SK-N-SH treated with all-trans-retinoic acid at 6 μM for 48 hours (cell line): ENCODE results near the gene ZNF646.

Experiments used
- ATAC-seq: fragments of 200-7000 bp; cut with Tn5 transposase; 3 replicates; pipeline ENCODE4 v1.9.1; 2020; ENCODE audit warnings: mild to moderate bottlenecking, moderate library complexity
- ARNTL ChIP-seq: fragments of 450-650 bp; formaldehyde crosslinking; IDR thresholded peaks from 2 replicates; pipeline ENCODE4 v1.5.0; 2020; ENCODE audit warnings: low read depth, mild to moderate bottlenecking, moderate library complexity, borderline replicate concordance
- CREB5 ChIP-seq: fragments of 250-450 bp; sonication (Bioruptor Pico); IDR thresholded peaks from 2 replicates; pipeline ENCODE4 v1.5.1; 2020; ENCODE audit warnings: low read depth, mild to moderate bottlenecking, moderate library complexity
- CSDC2 ChIP-seq: fragments of 250-450 bp; sonication (Bioruptor Pico); IDR thresholded peaks from 2 replicates; pipeline ENCODE4 v1.5.0; 2020; ENCODE audit warnings: mild to moderate bottlenecking, moderate library complexity
- ESRRG ChIP-seq: fragments of 250-450 bp; sonication (Bioruptor Pico); IDR thresholded peaks from 2 replicates; pipeline ENCODE4 v1.6.1; 2021; ENCODE audit warnings: mild to moderate bottlenecking
- GLIS3 ChIP-seq: fragments of 250-450 bp; sonication (Bioruptor Pico); IDR thresholded peaks from 2 replicates; pipeline ENCODE4 v1.5.0; 2020; ENCODE audit warnings: mild to moderate bottlenecking, moderate library complexity
- OSR1 ChIP-seq: fragments of 250-450 bp; sonication (Bioruptor Pico); IDR thresholded peaks from 2 replicates; pipeline ENCODE4 v1.8.0; 2022; ENCODE audit warnings: moderate library complexity, mild to moderate bottlenecking, inconsistent platforms
- PPARA ChIP-seq: fragments of 250-450 bp; sonication (Bioruptor Pico); IDR thresholded peaks from 2 replicates; pipeline ENCODE4 v1.5.0; 2020; ENCODE audit warnings: mild to moderate bottlenecking, borderline replicate concordance
- SNAI2 ChIP-seq: fragments of 250-450 bp; sonication (Bioruptor Pico); IDR thresholded peaks from 2 replicates; pipeline ENCODE4 v1.5.0; 2020; ENCODE audit warnings: mild to moderate bottlenecking, moderate library complexity
- TCF4 ChIP-seq: fragments of 250-450 bp; sonication (Bioruptor Pico); IDR thresholded peaks from 2 replicates; pipeline ENCODE4 v1.8.0; 2021; ENCODE audit warnings: mild to moderate bottlenecking, moderate library complexity, borderline replicate concordance
- TOX ChIP-seq: fragments of 250-450 bp; sonication (Bioruptor Pico); IDR thresholded peaks from 2 replicates; pipeline ENCODE4 v1.8.0; 2021; ENCODE audit warnings: mild to moderate bottlenecking, moderate library complexity, borderline replicate concordance
- ZC3H10 ChIP-seq: fragments of 250-450 bp; sonication (Bioruptor Pico); IDR thresholded peaks from 2 replicates; pipeline ENCODE4 v1.5.1; 2021; ENCODE audit warnings: mild to moderate bottlenecking, moderate library complexity
- ZFP30 ChIP-seq: fragments of 450-650 bp; formaldehyde crosslinking; IDR thresholded peaks from 2 replicates; pipeline ENCODE4 v1.5.0; 2022; ENCODE audit warnings: mild to moderate bottlenecking, moderate library complexity
- ZNF565 ChIP-seq: fragments of 450-650 bp; formaldehyde crosslinking; conservative IDR thresholded peaks from 2 replicates; pipeline ENCODE4 v1.5.0; 2020; ENCODE audit warnings: low read depth, mild to moderate bottlenecking, moderate library complexity
- ZNF70 ChIP-seq: fragments of 450-650 bp; formaldehyde crosslinking; IDR thresholded peaks from 2 replicates; pipeline ENCODE4 v1.5.0; 2020; ENCODE audit warnings: mild to moderate bottlenecking, moderate library complexity
- ZNF8 ChIP-seq: fragments of 450-650 bp; formaldehyde crosslinking; IDR thresholded peaks from 2 replicates; pipeline ENCODE4 v1.5.0; 2020; ENCODE audit warnings: mild to moderate bottlenecking, moderate library complexity
- TF ChIP-seq, protein P1 (sequence below): fragments of 250-450 bp; sonication (Bioruptor Pico); IDR thresholded peaks from 2 replicates; pipeline ENCODE4 v1.5.0; 2020; ENCODE audit warnings: mild to moderate bottlenecking, moderate library complexity
- TF ChIP-seq, protein P2 (sequence below): fragments of 250-450 bp; sonication (Bioruptor Pico); IDR thresholded peaks from 2 replicates; pipeline ENCODE4 v1.5.1; 2021; ENCODE audit warnings: mild to moderate bottlenecking, moderate library complexity
- TF ChIP-seq, protein P3 (sequence below): fragments of 250-450 bp; sonication (Bioruptor Pico); IDR thresholded peaks from 2 replicates; pipeline ENCODE4 v1.8.0; 2020; ENCODE audit warnings: mild to moderate bottlenecking, moderate library complexity, borderline replicate concordance

ZNF646 gene

GRCh38 chr16:31082368-31083045 is 8.3 kb downstream of the ZNF646 start:
- ATAC-seq, result no peak
- TF ChIP-seq ZC3H10 (CRISPR knock-in tag) (no peak), ZFP30 (CRISPR knock-in tag) (no peak), TOX (CRISPR knock-in tag) (no peak), GLIS3 (CRISPR knock-in tag) (no peak), SNAI2 (CRISPR knock-in tag) (no peak), ARNTL (CRISPR knock-in tag) (no peak), ZNF8 (CRISPR knock-in tag) (no peak), CREB5 (CRISPR knock-in tag) (no peak), ESRRG (CRISPR knock-in tag) (no peak), TCF4 (CRISPR knock-in tag) (no peak)
- TF ChIP-seq, protein P1, sequence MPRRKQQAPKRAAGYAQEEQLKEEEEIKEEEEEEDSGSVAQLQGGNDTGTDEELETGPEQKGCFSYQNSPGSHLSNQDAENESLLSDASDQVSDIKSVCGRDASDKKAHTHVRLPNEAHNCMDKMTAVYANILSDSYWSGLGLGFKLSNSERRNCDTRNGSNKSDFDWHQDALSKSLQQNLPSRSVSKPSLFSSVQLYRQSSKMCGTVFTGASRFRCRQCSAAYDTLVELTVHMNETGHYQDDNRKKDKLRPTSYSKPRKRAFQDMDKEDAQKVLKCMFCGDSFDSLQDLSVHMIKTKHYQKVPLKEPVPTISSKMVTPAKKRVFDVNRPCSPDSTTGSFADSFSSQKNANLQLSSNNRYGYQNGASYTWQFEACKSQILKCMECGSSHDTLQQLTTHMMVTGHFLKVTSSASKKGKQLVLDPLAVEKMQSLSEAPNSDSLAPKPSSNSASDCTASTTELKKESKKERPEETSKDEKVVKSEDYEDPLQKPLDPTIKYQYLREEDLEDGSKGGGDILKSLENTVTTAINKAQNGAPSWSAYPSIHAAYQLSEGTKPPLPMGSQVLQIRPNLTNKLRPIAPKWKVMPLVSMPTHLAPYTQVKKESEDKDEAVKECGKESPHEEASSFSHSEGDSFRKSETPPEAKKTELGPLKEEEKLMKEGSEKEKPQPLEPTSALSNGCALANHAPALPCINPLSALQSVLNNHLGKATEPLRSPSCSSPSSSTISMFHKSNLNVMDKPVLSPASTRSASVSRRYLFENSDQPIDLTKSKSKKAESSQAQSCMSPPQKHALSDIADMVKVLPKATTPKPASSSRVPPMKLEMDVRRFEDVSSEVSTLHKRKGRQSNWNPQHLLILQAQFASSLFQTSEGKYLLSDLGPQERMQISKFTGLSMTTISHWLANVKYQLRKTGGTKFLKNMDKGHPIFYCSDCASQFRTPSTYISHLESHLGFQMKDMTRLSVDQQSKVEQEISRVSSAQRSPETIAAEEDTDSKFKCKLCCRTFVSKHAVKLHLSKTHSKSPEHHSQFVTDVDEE (CRISPR knock-in tag), result no peak
- TF ChIP-seq, protein P2, sequence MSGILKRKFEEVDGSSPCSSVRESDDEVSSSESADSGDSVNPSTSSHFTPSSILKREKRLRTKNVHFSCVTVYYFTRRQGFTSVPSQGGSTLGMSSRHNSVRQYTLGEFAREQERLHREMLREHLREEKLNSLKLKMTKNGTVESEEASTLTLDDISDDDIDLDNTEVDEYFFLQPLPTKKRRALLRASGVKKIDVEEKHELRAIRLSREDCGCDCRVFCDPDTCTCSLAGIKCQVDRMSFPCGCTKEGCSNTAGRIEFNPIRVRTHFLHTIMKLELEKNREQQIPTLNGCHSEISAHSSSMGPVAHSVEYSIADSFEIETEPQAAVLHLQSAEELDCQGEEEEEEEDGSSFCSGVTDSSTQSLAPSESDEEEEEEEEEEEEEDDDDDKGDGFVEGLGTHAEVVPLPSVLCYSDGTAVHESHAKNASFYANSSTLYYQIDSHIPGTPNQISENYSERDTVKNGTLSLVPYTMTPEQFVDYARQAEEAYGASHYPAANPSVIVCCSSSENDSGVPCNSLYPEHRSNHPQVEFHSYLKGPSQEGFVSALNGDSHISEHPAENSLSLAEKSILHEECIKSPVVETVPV (CRISPR knock-in tag), result no peak

- TF ChIP-seq OSR1 (CRISPR knock-in tag), result no peak
- TF ChIP-seq CSDC2 (CRISPR knock-in tag), result no peak
- TF ChIP-seq, protein P3, sequence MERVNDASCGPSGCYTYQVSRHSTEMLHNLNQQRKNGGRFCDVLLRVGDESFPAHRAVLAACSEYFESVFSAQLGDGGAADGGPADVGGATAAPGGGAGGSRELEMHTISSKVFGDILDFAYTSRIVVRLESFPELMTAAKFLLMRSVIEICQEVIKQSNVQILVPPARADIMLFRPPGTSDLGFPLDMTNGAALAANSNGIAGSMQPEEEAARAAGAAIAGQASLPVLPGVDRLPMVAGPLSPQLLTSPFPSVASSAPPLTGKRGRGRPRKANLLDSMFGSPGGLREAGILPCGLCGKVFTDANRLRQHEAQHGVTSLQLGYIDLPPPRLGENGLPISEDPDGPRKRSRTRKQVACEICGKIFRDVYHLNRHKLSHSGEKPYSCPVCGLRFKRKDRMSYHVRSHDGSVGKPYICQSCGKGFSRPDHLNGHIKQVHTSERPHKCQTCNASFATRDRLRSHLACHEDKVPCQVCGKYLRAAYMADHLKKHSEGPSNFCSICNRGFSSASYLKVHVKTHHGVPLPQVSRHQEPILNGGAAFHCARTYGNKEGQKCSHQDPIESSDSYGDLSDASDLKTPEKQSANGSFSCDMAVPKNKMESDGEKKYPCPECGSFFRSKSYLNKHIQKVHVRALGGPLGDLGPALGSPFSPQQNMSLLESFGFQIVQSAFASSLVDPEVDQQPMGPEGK (CRISPR knock-in tag), result no peak
- no peak for TF ChIP-seq ESRRG (CRISPR knock-in tag)
- TF ChIP-seq GLIS3 (CRISPR knock-in tag), result no peak
- TF ChIP-seq ZNF565 (CRISPR knock-in tag), result no peak
- TF ChIP-seq TOX (CRISPR knock-in tag), result no peak
Measured at GRCh38 chr16:31083081-31083480, 8.9 kb downstream of the ZNF646 start.

GRCh38 chr16:31083556-31083955 is 9.3 kb downstream of the ZNF646 start:
- no peak for ATAC-seq
- TF ChIP-seq PPARA (CRISPR knock-in tag) (no peak), ZC3H10 (CRISPR knock-in tag) (no peak), ZNF70 (no peak), ZFP30 (CRISPR knock-in tag) (no peak)
- TF ChIP-seq, protein P1 (CRISPR knock-in tag), result no peak
- TF ChIP-seq, all 23 proteins: peak for 0

More at GRCh38 chr16:31083081-31083480, 8.9 kb downstream of the ZNF646 start:
- ATAC-seq, result no peak
